Measurements from ENCODE around the gene SPOCK1.

SPOCK1 gene

GRCh38 chr5:137191179-137191578 lies 307.9 kb downstream of the SPOCK1 start:
- DNase-seq (ENCODE audit: low read depth): no peak

DNA sequence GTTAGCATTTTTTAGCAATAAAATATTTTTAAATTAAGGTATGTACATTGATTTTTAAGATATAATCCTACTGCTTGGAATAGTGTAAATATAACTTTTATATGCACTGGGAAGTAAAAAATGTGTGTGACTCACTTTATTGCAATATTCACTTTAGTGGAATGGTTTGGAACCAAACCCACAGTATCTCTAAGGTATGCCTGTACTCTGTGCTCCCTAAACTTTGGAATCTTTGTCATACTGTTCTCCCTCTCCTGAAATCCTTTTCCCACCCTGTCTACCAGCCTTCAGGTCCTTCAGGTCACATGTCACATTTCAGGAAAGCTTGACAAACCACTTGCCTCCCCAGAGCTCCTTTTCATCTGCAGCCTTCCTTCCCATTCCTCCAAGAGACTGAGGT lies 308.7 kb downstream of the SPOCK1 start:
- DNase-seq (ENCODE audit: low read depth): no peak

GRCh38 chr5:137190031-137190430 lies 309.1 kb downstream of the SPOCK1 start:
- no peak for DNase-seq (ENCODE audit: low read depth)

- no peak for DNase-seq (ENCODE audit: low read depth)
These were observed 310.6 kb downstream of the SPOCK1 start for GRCh38 chr5:137188566-137188965.

DNA sequence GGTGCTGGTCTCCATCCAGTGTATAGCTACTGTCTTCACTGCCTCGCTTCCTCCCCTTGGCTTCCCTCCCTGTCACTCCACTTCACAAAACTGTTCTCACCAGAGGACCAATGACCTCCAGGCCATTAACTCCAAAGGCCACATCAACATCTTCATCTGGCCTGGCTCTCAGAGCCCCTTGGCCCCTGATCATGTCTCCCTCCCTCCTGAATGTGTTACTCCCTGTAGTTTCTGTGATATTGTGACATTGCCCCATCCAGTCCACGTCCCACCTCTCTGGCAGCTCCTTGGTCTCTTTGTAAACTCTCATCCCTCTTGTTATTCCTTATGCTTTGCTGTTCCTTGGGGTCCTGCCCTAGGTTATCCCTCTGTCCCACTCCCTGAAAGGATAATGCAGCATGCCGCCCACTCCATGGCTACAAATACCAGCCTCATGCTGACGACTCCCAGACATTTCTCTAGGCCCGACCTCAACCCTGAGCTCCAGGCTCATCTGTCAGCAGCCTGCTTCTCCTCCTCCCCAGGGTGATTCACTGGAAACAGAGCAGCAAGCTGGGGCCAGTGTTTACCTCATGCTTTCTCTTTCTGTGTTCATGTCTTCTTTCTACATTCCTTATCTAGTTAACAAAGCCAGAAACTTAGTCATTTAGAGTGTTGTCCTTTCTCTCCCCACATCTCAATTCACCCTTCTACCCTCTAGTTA lies 312.2 kb downstream of the SPOCK1 start:
- DNase-seq (ENCODE audit: low read depth): no peak

DNA sequence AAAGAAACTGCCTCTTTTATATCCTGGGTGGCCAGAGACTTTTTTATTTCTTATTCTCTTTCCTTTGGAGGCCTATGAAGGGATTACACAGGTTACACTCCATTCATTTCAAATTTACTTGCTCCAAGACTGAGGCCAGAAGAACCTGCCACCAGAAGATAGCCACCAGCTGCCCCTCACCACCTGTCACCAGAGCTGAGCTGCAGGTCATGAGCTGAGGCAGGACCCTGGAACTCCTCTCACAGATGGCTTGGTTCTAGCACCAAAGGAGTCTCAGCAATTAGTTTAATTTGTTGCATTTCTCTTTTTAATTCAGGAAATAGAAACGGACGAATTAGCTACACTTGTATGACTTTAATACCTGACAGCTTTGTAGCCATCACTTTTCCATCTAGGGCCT lies 313.9 kb downstream of the SPOCK1 start:
- no peak for DNase-seq (ENCODE audit: low read depth)

DNA sequence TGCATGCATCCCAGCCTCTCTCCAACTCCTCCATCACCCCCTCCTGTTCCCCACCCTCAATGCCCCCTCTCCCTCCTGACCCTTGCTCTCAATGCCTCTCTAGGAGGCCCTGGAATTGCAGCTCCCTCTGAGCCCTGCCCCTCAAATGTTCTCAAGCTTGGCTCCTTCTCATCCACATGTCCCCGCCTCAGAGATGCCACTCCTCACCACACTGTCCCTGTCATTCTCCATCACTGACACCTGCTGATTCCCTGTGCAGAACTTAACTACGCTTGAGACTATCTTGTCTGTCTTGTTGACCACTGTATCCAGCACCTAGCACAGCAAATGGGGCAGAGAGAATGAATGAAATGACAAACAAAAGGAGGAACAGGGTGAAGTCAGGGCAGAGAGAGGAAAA lies 314.4 kb downstream of the SPOCK1 start:
- DNase-seq (ENCODE audit: low read depth): no peak

GRCh38 chr5:137182576-137182975 lies 316.6 kb downstream of the SPOCK1 start:
- no peak for DNase-seq (ENCODE audit: low read depth)

GRCh38 chr5:137181667-137182066 lies 317.5 kb downstream of the SPOCK1 start:
- no peak for DNase-seq (ENCODE audit: low read depth)

DNA sequence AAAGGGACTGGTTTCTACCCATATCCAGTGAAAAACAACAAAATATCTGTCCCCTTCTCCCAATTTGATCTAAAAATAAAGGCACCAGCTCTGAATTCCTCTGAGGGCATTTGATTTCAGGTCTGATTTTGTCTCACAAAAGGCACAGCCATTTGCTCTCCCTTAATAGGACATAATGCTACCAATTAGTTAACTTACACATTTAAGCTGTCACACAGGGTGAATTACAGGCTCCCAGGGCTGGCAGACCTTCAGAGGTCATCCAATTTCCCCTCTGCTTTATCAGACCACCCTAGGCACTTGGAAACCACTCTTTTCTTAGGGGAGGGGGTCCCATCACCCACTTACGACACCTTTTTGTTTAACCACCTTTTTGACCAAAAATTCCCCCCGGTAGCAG lies 319.9 kb downstream of the SPOCK1 start:
- no peak for DNase-seq (ENCODE audit: low read depth)

- DNase-seq (ENCODE audit: low read depth): no peak
These were observed 322.5 kb downstream of the SPOCK1 start for GRCh38 chr5:137176609-137177008.

DNA sequence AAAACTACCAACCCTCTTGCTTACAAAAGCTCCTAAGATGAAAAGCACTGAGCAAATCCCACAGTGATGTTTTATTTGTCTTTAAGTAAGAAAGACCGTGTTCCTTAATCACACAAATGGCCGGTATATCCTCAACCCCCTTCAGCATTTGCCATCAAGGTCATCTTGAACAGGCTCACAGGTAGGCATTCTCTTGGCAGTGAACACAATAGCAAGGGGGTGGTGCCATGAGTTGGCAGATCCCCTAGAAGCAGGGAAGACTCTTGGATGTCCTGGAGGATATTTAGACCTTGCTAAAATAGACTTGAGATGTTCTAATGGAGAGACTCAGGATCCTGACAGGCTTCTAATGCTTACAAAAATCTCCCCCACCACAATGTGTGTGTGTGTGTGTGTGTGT lies 323.0 kb downstream of the SPOCK1 start:
- DNase-seq (ENCODE audit: low read depth): no peak

GRCh38 chr5:137174196-137174595 lies 324.9 kb downstream of the SPOCK1 start:
- DNase-seq (ENCODE audit: low read depth): no peak

DNA sequence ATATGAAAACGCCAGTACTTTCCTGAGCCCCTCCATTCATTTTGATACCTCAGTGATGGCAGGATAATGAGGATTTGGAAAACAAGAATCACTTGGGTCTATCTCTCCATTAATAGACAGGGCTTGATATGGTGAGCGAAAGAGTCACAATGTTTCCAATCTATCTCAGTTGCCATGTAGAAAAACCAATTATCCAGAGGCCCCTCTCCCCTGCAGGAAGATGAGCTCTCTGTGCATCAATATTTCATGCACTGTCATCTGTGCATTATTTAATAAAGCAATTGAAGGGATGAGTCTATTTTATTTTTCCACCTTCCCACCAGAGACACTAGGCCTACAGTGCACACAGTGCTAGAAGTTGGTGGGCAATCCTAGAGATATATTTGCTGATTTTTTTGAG lies 326.9 kb downstream of the SPOCK1 start:
- DNase-seq (ENCODE audit: low read depth): no peak

GRCh38 chr5:137167187-137167586 lies 331.9 kb downstream of the SPOCK1 start:
- no peak for DNase-seq (ENCODE audit: low read depth)

- DNase-seq (ENCODE audit: low read depth): no peak
These were observed 334.2 kb downstream of the SPOCK1 start for GRCh38 chr5:137164961-137165360.

GRCh38 chr5:137164536-137164935 lies 334.6 kb downstream of the SPOCK1 start:
- no peak for DNase-seq (ENCODE audit: low read depth)

GRCh38 chr5:137158691-137159090 lies 340.4 kb downstream of the SPOCK1 start:
- DNase-seq (ENCODE audit: low read depth): no peak

GRCh38 chr5:137156180-137156579 lies 342.9 kb downstream of the SPOCK1 start:
- DNase-seq (ENCODE audit: low read depth): no peak

GRCh38 chr5:137155261-137156000 lies 343.7 kb downstream of the SPOCK1 start:
- no peak for DNase-seq (ENCODE audit: low read depth)

DNA sequence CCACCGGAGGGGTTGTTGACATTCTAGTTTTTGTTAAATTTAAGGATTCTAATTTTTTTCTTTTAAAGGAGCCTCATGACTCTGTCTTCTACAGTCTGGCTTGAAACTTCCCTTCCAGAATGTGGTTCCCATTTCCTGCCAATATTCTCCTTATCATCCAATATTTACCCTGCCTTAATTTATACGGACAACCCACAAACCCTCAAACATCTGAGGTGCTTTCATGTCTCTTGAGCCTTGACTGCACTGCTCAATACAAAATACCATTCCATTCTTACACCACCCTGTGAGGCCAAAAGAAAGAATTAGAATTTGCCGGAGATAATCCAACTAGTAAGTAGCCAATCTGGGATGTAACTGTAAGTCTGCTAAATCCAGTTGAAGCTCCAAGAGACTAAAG lies 346.5 kb downstream of the SPOCK1 start:
- no peak for DNase-seq (ENCODE audit: low read depth)

GRCh38 chr5:137148655-137149054 lies 350.5 kb downstream of the SPOCK1 start:
- no peak for DNase-seq (ENCODE audit: low read depth)

DNA sequence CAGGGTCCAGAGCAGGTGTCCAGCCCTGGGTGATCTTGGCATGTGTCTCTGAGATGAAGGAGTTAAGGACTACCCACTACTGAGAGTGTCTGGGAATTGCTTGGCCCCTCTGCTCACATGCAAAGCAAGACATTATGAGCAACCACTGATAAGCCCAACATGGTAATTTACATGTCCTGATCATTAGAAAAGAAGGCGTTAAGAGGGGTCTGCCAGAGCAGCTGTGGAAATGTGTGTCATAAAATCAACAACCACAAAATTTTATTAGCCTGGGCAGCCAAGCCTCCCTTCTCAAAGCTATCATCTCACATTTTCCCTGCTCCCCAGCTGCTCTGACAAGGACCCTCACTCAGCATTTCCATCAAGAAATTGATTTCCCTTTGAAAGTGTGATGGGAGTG lies 351.0 kb downstream of the SPOCK1 start:
- no peak for DNase-seq (ENCODE audit: low read depth)

- DNase-seq (ENCODE audit: low read depth): no peak
These were observed 351.8 kb downstream of the SPOCK1 start for GRCh38 chr5:137147346-137147745.

Data from non-pigmented ciliary epithelial cell (primary cell).